ENCODE measurements around the gene UBN1. TPM values are rescaled to one million over a fixed set of nuclear protein-coding genes. Genes with fewer than 3 reads are reported as not detected.
A peak's percentile ranks its signal among the peaks of the same experiment; 100 is the strongest.

The UBN1 gene
- total RNA-seq, 1 experiment from 2014 or later, result 14.1 TPM

DNA sequence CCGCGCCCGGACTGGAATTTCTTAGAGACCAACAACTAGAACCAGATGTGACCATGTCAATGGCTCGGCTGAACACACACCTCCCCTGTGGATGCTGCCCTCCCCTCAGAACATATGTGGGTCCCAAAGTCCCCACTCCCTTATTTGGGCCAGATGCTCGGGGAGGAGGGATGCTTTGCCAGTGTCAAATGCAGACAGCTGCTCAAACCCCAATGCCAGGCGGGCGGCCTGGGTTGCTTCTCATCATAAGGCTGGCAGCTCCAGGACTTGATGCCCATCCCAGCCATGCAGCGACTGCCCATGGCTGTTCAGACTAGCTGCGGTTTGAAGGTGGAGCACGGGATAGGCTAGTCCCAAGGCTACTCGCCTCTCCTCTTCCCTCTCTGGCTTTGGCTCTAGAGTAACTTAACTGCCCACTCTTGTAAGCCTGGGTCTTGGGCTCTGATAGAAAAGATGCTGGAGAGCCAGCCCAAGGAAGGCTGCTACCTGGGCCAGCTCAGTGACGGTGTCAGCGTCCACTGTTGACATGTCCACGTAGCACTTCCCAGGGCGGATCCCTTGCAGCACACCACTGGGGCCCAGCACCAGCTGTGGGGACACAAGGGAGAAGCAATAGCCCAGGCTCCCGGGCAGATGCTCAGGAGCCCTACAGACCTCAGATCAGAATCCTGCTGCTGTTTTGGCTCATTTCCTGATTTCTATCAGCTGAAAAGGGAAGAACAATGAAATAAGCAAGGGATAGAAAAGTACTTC is 33.9 kb upstream of the UBN1 start:
- in situ Hi-C loops (cut with HindIII; ENCODE audit: low pct_unique_long_range_greater_than_20kb, low sequenced_read_pairs), result no loop called here
- no peak for DNase-seq (ENCODE audit: low read depth, low spot score)

DNA sequence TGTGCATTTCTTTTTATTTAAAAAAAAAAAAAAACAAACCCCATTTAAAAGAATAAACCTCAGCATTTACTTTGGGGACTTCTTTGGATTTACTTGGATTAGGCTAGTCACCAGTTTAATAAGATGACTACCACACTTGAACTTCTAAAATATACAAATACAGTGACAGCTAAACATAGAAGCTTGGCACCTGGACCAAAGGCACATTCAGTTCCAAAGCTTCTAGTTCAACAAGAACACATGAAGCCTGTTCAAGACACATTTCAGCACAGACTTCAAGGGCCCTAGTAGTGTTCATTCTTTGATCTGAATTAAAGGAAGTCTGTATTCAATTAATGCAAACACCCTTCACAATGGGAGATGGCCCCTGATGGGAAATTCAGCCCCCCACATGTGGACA is 33.2 kb upstream of the UBN1 start:
- DNase-seq (ENCODE audit: low read depth, low spot score), result no peak
- in situ Hi-C loops (cut with HindIII; ENCODE audit: low pct_unique_long_range_greater_than_20kb, low sequenced_read_pairs), result no loop called here

DNA sequence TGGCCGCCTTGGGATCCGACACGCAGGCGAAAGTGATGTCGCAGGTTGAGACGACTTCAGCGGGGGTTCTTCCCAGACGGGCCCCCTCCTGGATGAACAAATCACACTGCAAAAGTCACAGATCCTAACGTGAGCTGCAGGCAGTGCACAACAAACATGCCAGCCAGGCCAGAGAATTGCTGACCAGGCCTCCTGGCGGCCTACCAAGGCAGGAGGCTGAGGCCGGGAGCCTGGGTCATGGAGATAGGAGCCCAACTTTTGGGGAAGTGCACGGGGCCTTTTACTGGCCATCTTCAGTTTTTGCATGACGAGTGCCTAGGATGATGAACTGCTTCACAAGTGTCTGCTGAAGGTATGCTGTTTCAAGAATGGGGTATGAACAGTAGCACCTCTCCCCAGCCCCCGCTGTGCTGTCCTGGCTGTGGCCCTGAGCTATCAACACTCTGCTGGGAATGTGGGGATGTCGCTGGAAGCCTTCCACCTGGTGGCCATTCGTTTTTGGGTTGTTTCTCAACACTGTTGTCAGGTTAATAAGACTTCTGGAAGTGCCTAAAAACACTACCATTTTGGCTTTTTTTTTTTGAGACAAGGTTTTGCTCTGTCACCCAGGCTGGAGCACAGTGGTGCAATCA is 32.6 kb upstream of the UBN1 start:
- no peak for DNase-seq (ENCODE audit: low read depth, low spot score)
- in situ Hi-C loops (cut with HindIII; ENCODE audit: low pct_unique_long_range_greater_than_20kb, low sequenced_read_pairs), result no loop called here

DNA sequence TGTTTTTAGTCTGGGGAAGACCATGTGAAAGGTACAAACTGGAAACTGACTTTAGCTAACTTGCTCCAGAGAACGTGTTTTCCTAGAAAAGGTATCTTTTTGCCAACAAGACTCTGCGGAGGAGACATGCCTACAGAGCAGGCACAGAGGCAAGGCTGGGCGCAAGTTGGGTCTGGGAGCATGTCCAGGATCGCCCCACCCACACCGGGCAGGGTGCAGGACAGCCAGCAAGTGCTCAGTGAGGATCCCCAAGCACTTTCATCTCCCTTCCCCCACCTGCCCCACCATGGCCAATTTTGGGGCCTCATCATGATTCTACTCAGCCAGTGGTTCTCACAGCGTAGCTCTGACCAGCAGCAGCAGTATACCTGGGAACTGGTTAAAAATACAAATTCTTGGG is 26.6 kb upstream of the UBN1 start:
- in situ Hi-C loops (cut with HindIII; ENCODE audit: low pct_unique_long_range_greater_than_20kb, low sequenced_read_pairs), result no loop called here
- DNase-seq (ENCODE audit: low read depth, low spot score), result no peak

DNA sequence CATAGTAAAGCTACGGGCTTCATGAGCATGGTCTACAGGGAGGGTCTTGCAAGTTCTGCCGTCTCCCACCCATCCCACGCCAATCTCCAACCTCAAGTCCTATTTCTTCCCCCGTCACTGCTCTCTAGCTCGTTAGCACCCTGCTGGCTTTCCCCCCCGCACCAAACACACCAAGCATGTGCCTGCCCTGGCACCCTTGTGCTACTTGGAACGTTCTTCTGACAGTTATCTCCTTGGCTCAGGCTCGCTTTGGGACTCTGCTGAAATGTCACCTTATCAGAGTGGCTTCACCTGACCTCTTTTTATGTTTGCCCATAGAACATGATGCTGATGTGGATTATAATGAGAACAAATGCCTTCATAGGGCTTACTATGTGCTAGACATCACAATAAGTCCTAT is 22.1 kb upstream of the UBN1 start:
- in situ Hi-C loops (cut with HindIII; ENCODE audit: low pct_unique_long_range_greater_than_20kb, low sequenced_read_pairs), result no loop called here
- no peak for DNase-seq (ENCODE audit: low read depth, low spot score)

DNA sequence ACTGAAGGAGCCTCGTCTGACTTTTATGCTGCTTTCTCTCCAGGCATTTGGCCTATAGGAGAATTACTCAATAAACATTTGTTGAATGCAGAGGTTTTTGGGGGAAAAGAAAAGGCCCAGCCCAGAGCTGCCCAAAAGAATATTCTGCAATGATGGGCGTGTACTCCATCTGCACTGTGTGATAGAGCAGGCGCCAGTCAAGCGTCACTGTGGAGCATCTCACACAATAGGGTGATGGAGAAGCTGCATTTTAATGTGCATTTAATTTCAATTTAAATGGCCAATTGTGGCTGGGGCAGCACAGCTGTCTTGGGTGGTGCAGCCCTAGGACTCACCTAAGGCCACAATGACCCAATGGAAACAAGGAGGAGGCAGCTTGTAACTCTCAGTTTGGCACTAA is 20.8 kb upstream of the UBN1 start:
- no peak for DNase-seq (ENCODE audit: low read depth, low spot score)
- in situ Hi-C loops (cut with HindIII; ENCODE audit: low pct_unique_long_range_greater_than_20kb, low sequenced_read_pairs), result no loop called here

DNA sequence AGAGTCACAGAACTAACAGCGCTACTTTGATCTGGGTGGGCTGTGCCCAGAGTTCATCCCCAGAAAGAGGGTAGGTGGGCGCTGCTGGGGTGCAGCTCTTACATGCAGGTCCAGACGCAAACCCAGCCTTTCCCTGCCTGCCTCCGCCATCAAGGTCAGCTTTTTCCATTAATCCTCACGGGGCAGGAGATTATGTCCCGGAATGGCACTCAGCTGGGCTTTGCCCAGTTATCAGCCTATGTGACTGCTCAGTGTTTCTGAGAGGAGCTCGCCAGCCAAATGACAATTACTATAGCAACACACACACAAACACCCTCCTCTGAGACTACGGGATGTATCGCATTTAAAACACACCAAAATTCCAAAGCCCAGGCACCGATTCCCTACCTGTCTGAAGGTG is 20.3 kb upstream of the UBN1 start:
- in situ Hi-C loops (cut with HindIII; ENCODE audit: low pct_unique_long_range_greater_than_20kb, low sequenced_read_pairs), result no loop called here
- no peak for DNase-seq (ENCODE audit: low read depth, low spot score)

DNA sequence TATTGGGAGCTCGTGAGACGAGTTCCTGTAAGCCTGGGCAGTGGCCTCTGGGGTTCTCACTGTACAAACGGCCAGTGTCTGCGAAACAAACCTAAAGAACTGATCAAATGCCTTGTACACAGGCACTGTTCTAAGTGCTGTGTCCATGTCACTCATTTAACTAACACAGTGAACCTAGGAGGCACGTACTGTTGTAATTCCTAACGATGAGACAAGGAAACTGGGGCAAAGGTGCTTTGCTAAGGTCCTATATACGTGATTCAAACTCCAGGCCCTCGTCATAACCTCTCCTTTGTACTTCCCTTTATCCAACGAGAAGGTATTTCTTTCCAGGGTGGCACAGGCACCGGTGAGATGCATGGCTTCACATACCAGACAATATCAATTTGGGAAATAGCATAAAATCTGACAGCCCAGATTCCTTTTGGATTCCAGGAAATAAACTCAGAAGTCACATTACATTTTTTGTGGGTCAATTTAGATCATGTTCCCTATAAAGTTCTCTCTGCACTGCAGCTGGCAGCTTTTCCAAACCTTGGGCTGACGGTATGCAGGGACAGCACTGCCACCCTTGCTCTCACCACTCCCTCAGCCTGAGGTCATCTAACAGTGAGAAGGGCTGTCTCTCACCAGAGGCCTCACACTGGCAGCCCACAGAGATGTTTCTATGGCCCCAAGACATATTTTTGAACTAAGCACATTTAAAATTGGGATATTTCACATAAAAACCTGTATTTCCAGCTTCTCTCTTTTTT is 18.5 kb upstream of the UBN1 start:
- in situ Hi-C loops (cut with HindIII; ENCODE audit: low pct_unique_long_range_greater_than_20kb, low sequenced_read_pairs), result no loop called here
- DNase-seq (ENCODE audit: low read depth, low spot score), result no peak

DNA sequence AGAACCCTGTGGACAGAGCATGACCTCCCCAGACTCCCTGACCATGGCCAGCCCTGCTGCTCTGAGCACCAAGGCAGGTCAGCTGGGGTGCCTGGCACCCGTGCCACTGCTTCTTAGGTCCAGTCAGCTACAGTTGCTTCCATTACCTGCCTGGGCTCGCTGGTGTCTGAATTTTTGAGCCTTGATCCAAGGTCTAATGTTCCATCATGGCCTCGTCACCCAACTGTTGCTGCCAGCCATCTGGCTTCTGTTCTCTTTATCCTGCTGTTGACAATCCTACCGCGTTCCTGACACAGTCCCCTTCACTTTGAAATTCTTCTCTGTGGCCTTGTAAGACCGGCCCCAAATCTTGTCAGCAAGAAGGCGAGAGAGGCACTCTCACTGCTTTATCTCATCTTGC is 16.9 kb upstream of the UBN1 start:
- DNase-seq (ENCODE audit: low read depth, low spot score), result no peak
- in situ Hi-C loops (cut with HindIII; ENCODE audit: low pct_unique_long_range_greater_than_20kb, low sequenced_read_pairs), result no loop called here

DNA sequence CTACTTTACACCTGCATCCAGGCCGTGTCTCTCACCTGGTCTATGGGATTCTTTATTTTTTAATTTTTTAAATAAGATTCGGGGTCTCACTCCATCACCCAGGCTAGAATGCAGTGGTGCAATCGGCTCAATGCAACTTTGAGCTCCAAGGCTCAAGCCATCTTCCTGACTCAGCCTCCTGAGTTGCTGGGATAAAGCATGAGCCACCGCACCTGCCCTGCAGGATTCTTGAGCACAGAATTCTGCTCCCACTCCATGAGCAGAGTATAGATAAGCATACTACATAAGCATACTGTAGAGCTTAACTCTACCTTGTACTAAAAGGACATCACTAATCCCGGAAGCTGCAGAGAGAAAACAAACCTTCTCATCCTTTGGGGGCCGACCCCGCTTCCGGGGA is 15.7 kb upstream of the UBN1 start:
- in situ Hi-C loops (cut with HindIII; ENCODE audit: low pct_unique_long_range_greater_than_20kb, low sequenced_read_pairs), result no loop called here
- DNase-seq (ENCODE audit: low read depth, low spot score), result no peak

DNA sequence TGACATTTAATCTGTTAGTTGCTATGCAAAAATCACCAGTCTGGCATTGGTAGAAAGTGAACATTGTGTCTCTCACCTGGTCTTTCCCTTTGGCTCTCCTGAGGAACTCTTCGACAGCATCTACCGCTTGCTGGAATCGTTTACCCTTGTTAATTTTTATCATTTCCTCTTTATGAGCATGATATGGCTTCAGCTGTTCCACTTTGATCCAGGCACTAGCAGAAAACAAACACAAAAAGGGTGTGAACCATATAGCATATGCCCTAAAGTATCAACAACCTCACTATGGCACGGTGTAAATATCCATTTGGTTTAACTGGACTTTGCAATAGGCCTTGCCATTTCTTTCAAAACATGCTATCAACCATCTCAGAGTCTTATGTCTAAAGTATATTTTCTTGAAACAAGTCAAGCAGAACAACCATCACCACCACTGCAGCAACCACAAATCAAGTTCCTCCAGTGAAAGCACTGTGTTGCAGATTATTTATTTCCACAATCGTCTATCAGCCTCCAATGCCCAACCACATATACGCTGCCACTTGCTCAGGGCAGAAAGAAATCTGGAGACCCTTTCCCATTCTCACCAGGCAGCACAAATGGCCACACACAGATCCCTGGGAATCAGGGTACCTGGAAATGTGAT is 14.5 kb upstream of the UBN1 start:
- no peak for DNase-seq (ENCODE audit: low read depth, low spot score)
- in situ Hi-C loops (cut with HindIII; ENCODE audit: low pct_unique_long_range_greater_than_20kb, low sequenced_read_pairs), result no loop called here

DNA sequence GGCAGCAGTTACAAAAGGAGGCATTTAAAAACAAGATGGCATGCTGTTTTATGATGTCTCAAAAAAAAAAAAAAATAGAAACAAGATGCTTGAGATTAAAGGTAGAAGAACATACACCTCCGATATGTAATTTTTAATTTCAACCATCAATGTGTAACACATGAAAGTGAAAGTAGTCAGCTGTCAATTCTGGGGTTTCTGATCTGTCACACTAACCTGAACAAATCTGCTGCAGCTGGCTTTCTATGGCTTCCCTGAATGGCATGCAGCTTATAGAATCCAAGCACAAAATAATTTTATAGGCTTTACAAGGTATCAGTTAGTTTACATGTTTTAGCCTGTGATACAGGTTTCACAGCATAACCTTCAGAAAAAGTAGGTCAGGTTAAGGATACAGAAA is 13.7 kb upstream of the UBN1 start:
- in situ Hi-C loops (cut with HindIII; ENCODE audit: low pct_unique_long_range_greater_than_20kb, low sequenced_read_pairs), result no loop called here
- DNase-seq (ENCODE audit: low read depth, low spot score), result no peak

DNA sequence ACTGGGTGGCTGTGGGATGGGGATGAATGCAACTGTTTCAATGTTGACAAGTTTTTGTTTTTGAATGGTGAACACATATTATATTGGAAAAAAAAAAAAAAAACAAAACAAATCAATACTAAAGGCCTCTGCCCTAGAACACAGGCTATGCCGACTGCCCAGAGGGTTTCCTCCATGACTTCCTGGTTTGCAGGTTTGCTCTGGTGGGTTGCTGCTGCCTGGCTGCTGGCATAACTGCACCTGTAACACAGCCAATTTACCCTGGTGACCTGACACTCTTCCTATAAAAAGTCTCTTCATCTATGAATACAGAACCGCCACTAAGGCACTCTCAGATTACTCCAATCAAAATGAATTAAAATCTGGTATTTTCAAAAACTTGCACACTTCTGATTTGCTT is 10.6 kb upstream of the UBN1 start:
- no peak for DNase-seq (ENCODE audit: low read depth, low spot score)
- in situ Hi-C loops (cut with HindIII; ENCODE audit: low pct_unique_long_range_greater_than_20kb, low sequenced_read_pairs), result no loop called here

DNA sequence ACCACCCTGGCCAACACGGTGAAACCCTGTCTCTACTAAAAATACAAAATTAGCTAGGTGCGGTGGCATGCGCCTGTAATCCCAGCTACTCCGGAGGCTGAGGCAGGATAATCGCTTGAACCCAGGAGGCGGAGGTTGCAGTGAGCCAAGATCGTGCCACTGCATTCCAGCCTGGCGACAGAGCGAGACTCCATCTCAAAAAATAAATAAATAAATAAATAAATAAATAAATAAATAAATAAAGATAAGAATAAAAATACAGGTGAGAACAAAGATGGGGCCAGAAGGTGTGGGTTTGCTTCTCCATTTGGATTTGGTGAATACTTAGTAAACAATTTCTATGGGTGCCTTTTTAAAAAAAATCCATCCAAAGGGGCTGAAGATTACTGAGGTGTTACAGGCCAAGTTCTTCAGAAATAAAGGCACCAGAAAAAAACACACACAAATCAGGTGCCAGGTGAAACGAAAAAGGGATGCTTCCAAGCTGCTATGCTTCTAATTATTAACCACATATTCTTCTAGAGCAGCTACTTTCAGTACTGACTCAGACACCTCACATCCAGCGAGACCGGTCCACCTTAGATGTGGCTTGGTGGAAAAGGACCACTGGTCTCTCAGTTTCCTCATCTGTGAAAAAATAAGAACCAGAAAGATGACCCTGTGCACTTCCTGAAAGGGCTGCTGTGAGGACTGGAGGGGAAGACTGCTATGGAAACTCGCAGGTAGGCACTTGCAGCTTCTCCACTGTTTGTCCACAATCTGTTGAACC is 9.4 kb upstream of the UBN1 start:
- no peak for DNase-seq (ENCODE audit: low read depth, low spot score)
- in situ Hi-C loops (cut with HindIII; ENCODE audit: low pct_unique_long_range_greater_than_20kb, low sequenced_read_pairs), result no loop called here

DNA sequence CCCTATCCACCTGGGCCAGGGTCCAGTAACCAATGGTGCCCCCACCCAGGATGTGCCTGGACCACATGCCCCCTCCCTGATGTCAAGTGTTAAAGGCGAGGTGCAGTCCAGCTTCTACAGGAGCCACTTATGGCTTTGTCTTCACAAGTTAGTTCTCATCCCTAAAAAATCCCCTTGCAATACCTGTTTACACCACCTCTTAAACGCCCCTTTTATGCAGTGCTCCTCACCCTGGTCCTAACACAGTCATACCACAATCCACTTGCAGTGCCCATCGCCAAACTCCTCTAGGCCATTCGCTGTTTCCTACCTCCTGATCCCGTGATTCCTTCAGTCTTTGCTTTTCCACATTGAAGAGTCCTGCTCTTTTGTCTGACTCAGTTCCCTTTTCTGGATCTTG is 7.3 kb upstream of the UBN1 start:
- DNase-seq (ENCODE audit: low read depth, low spot score), result no peak
- in situ Hi-C loops (cut with HindIII; ENCODE audit: low pct_unique_long_range_greater_than_20kb, low sequenced_read_pairs), result no loop called here

DNA sequence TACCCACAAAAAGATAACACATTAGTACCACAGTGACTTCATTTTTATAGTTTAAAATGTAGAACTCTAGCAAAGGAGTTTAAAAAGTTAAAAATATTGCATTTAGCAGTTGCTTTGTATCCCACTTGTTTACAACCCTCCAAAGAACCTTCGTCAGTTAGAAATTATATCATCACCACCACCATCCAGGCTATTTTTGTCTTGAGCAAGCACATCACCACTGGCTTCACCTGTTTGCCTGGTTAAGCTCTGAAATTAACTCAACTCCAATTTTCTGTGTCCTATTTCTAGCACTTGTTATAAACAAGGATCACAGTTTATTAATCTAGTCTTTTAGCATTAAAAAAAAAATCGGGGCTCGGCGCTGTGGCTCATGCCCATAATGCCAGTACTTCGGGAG is 6.3 kb upstream of the UBN1 start:
- DNase-seq (ENCODE audit: low read depth, low spot score), result no peak
- in situ Hi-C loops (cut with HindIII; ENCODE audit: low pct_unique_long_range_greater_than_20kb, low sequenced_read_pairs), result no loop called here

DNA sequence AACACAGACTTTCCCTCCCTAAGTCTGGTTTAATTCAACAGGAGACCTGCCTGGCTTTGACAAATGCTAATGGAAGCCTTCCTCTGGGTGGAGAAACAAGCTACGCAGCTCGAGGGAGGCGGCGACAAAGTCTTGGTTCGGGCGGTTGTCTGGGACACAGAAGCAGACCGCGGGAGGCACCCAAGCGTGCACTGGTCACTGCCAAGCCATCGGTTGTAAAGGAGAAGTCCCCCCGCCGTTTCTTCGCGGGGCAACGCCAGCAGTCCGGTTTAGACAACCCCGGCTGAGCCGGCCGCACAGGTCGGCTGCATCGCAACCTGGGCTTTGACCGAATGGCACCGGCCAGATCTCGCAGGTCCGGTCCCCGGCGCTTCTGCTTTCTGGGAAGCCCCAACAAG is 779 bp upstream of the UBN1 start:
- in situ Hi-C loops (cut with HindIII; ENCODE audit: low pct_unique_long_range_greater_than_20kb, low sequenced_read_pairs), result no loop called here
- DNase-seq (ENCODE audit: low read depth, low spot score), result peak; percentile 33

Measured in SK-MEL-5 (cell line).